B cell (primary cell): Measurements from ENCODE around the gene ZMPSTE24. TPM values are rescaled to one million over a fixed set of nuclear protein-coding genes. Genes with fewer than 3 reads are reported as not detected.

Source experiments
- ATAC-seq: fragments of 200-7000 bp; cut with Tn5 transposase; one replicate; pipeline ENCODE4 v1.10.0; 2021; ENCODE audit warnings: low read depth, mild to moderate bottlenecking, moderate number of reproducible peaks, moderate library complexity
- CTCF ChIA-PET: fragments of 350-600 bp; sonication (Branson Sonifier 250); formaldehyde crosslinking; loops from one replicate; lab custom pipeline; 2021; ENCODE audit warnings: antibody characterized with exemption, inconsistent platforms; lab: Charles Lee
- POLR2A ChIA-PET: fragments of 350-600 bp; sonication (Branson Sonifier 250); formaldehyde crosslinking; loops from one replicate; lab custom pipeline; 2021; ENCODE audit warnings: antibody characterized with exemption; lab: Charles Lee
- DNase-seq: peaks from one replicate; pipeline ENCODE4 v3.0.0; 2013
- H2AFZ ChIP-seq: 2 replicates; pipeline ENCODE4 v1.6.1; 2012; ENCODE audit warnings: mild to moderate bottlenecking, low read depth, low read length; ENCODE audit not compliant: insufficient read depth, poor library complexity, severe bottlenecking
- H3K27ac ChIP-seq, 2 donors: 1 replicate in 1 of 2; 2 replicates in 1 of 2; pipeline ENCODE4 v1.5.1; 2012 to 2013; ENCODE audit warnings: low read length in 2 of 2, mild to moderate bottlenecking in 2 of 2, moderate library complexity in 1 of 2
- H3K27me3 ChIP-seq, 4 experiments: fragments of 200-600 bp in 1 of 4; sonication (generic) in 1 of 4; replicated peaks in 1 of 4; 1 replicate in 2 of 4; 2 replicates in 2 of 4; pipeline versions ENCODE4 v1.6.1 to v1.7.0; 2013 to 2016; ENCODE audit warnings: low read length in 3 of 4, mild to moderate bottlenecking in 2 of 4, mixed read lengths in 1 of 4, moderate library complexity in 1 of 4; ENCODE audit not compliant: insufficient read depth in 4 of 4, control insufficient read depth in 3 of 4; ENCODE audit errors: control extremely low read depth in 1 of 4
- H3K36me3 ChIP-seq, 2 experiments: replicated peaks in 1 of 2; 1 replicate in 1 of 2; 2 replicates in 1 of 2; pipeline versions ENCODE4 v1.6.1 to v1.7.1; 2013; ENCODE audit warnings: low read length in 1 of 2; ENCODE audit not compliant: insufficient read depth in 2 of 2, control insufficient read depth in 1 of 2; ENCODE audit errors: control extremely low read depth in 1 of 2, extremely low read depth in 1 of 2
- H3K4me1 ChIP-seq, 2 donors: fragments of 200-600 bp in 1 of 2; sonication (generic) in 1 of 2; 1 replicate in 1 of 2; 2 replicates in 1 of 2; pipeline versions ENCODE4 v1.5.1 to v1.6.1; 2013 to 2017; ENCODE audit warnings: low read length in 2 of 2; ENCODE audit not compliant: control insufficient read depth in 2 of 2, insufficient read depth in 2 of 2
- H3K4me2 ChIP-seq: replicated peaks from 2 replicates; pipeline ENCODE3; 2012; ENCODE audit warnings: mild to moderate bottlenecking, low read depth, low read length; ENCODE audit not compliant: poor library complexity, severe bottlenecking
- H3K4me3 ChIP-seq, 5 experiments: fragments of 200-600 bp in 1 of 5; sonication (generic) in 1 of 5; 1 replicate in 3 of 5; 2 replicates in 2 of 5; pipeline versions ENCODE4 v1.5.1 to v1.7.0; 2011 to 2016; ENCODE audit warnings: low read length in 4 of 5, mild to moderate bottlenecking in 4 of 5, low read depth in 2 of 5, control low read depth in 1 of 5, moderate library complexity in 1 of 5; ENCODE audit not compliant: insufficient read depth in 1 of 5; ENCODE audit errors: control extremely low read depth in 1 of 5, extremely low read depth in 1 of 5
- H3K79me2 ChIP-seq: fragments of 200-600 bp; sonication (generic); one replicate; pipeline ENCODE4 v1.6.0; 2016; ENCODE audit warnings: low read length; ENCODE audit not compliant: control insufficient read depth, insufficient read depth
- H3K9ac ChIP-seq: fragments of 200-600 bp; sonication (generic); 2 replicates; pipeline ENCODE4 v1.6.1; 2017; ENCODE audit warnings: mild to moderate bottlenecking, low read length, moderate library complexity
- H3K9me3 ChIP-seq, 3 donors: one replicate each; pipeline versions ENCODE4 v1.6.1 to v1.7.1; 2013; ENCODE audit warnings: low read length in 2 of 3; ENCODE audit not compliant: control insufficient read depth in 2 of 3, insufficient read depth in 1 of 3; ENCODE audit errors: control extremely low read depth in 1 of 3
- H4K20me1 ChIP-seq: 2 replicates; pipeline ENCODE4 v1.6.0; 2012; ENCODE audit warnings: mild to moderate bottlenecking, low read length; ENCODE audit not compliant: insufficient read depth, control insufficient read depth, poor library complexity, severe bottlenecking
- H3K27ac Mint-ChIP-seq: one replicate; pipeline ENCODE4 v1.8.0; 2021; ENCODE audit warnings: mixed read lengths
- H3K27me3 Mint-ChIP-seq: one replicate; pipeline ENCODE4 v1.8.0; 2021; ENCODE audit warnings: mixed read lengths
- H3K4me1 Mint-ChIP-seq: one replicate; pipeline ENCODE4 v1.8.0; 2021; ENCODE audit warnings: mixed read lengths
- H3K4me3 Mint-ChIP-seq: one replicate; pipeline ENCODE4 v1.8.0; 2021; ENCODE audit warnings: mixed read lengths
- H3K9me3 Mint-ChIP-seq: one replicate; pipeline ENCODE4 v1.8.0; 2022; ENCODE audit warnings: mixed read lengths; ENCODE audit not compliant: insufficient read depth
- CTCF ChIP-seq: fragments of 200-600 bp; IDR thresholded peaks from one replicate; pipeline ENCODE4 v1.8.0; 2022; ENCODE audit warnings: antibody characterized with exemption, mild to moderate bottlenecking
- EZH2 ChIP-seq: IDR thresholded peaks from 2 replicates; pipeline ENCODE4 v1.6.1; 2012; ENCODE audit warnings: borderline replicate concordance, low read depth, mild to moderate bottlenecking, moderate library complexity, low read length; ENCODE audit not compliant: insufficient read depth, poor library complexity, severe bottlenecking
- WGBS: methylation state at CpG from one replicate; pipeline ENCODE4 v1.1.5; 2013; ENCODE audit warnings: missing lambda C conversion rate; ENCODE audit not compliant: insufficient coverage; 5-methylcytosine and 5-hydroxymethylcytosine counted together
- intact Hi-C: fragments of 100-400 bp; cut with micrococcal nuclease; formaldehyde crosslinking; loops from one replicate; pipeline ENCODE4 v1.10.0; 2022
- polyA plus RNA-seq: library from polyadenylated mRNA; depleted of rRNA; stranded (reverse); fragments of >200 nt; gene quantifications from 2 replicates; pipeline ENCODE4 v1.2.3, GENCODE V29; 2012
- total RNA-seq, 2 donors: library from RNA; stranded (reverse); fragments of 120-200 nt in 1 of 2; gene quantifications; 1 replicate in 1 of 2; 2 replicates in 1 of 2; pipeline versions ENCODE4 v1.2.3 to v1.2.4, GENCODE V29; 2013 to 2022

The ZMPSTE24 gene
- total and polyA plus RNA-seq, 2 donors (not counting 1 experiment from before 2014, with no cell fraction given): 3.5 to 18.5 TPM

GRCh38 chr1:40251456-40251855 lies 6.6 kb upstream of the ZMPSTE24 start:
- H4K20me1 ChIP-seq: no peaks in the 10 kb centered on the region
- no peak overlapping the region for H3K27ac Mint-ChIP-seq
- H3K4me2 ChIP-seq: no peak overlapping the region
- H2AFZ ChIP-seq: no peak overlapping the region
- H3K79me2 ChIP-seq: peaks cover 20% of the 10 kb centered on the region
- TF ChIP-seq CTCF: no peak
- TF ChIP-seq EZH2: no peak
- no peak overlapping the region for H3K4me3 Mint-ChIP-seq
- no peaks in the 10 kb centered on the region for H3K9me3 Mint-ChIP-seq
- H3K27me3 ChIP-seq: no peaks in the 10 kb centered on the region
- no peak overlapping the region for H3K27ac ChIP-seq
- H3K9me3 ChIP-seq: no peaks in the 10 kb centered on the region
- H3K4me1 Mint-ChIP-seq: peaks cover 5% of the 10 kb centered on the region
- intact Hi-C loops: loop anchor here (10.0 kb wide), 1 partner anchor 153 kb away; no protein-coding TSS in a partner anchor
- ChIA-PET POLR2A (no interaction called here), CTCF (interaction anchor here (0.6 kb wide), 1 partner anchor 11 kb away, joined by 3 read pairs; no protein-coding TSS in a partner anchor)
- H3K9ac ChIP-seq: no peak overlapping the region
- H3K4me1 ChIP-seq: peaks cover 0 to 2% of the 10 kb centered on the region in 2 donors
- no peaks in the 10 kb centered on the region for H3K27me3 Mint-ChIP-seq
- ATAC-seq (no peak), DNase-seq (no peak)
- H3K4me3 ChIP-seq: no peak overlapping the region
- H3K36me3 ChIP-seq: no peaks in the 10 kb centered on the region
- 76% methylated on average over 4 of the region's 4 CpGs for WGBS

- H3K79me2 ChIP-seq: peaks cover 25% of the 10 kb centered on the region
- H3K4me1 Mint-ChIP-seq: peaks cover 14% of the 10 kb centered on the region
- WGBS: 100% methylated on average over 1 of the region's 2 CpGs
- DNase-seq: no peak
- ChIA-PET CTCF (interaction anchor here (0.7 kb wide), 1 partner anchor 579 kb away, joined by 3 read pairs; no protein-coding TSS in a partner anchor), POLR2A (no interaction called here)
- TF ChIP-seq CTCF (no peak), EZH2 (no peak)
- H3K27ac Mint-ChIP-seq: no peak overlapping the region
- H3K4me3 ChIP-seq: no peak overlapping the region
- no peak overlapping the region for H3K4me2 ChIP-seq
- no peaks in the 10 kb centered on the region for H4K20me1 ChIP-seq
- no peak overlapping the region for H2AFZ ChIP-seq
- H3K27ac ChIP-seq: no peak overlapping the region
- no peaks in the 10 kb centered on the region for H3K27me3 Mint-ChIP-seq
- H3K27me3 ChIP-seq: no peaks in the 10 kb centered on the region
- no peak for ATAC-seq
- peaks cover 2 to 5% of the 10 kb centered on the region in 2 donors for H3K4me1 ChIP-seq
- H3K9me3 ChIP-seq: no peaks in the 10 kb centered on the region
- H3K36me3 ChIP-seq: no peaks in the 10 kb centered on the region
- no peaks in the 10 kb centered on the region for H3K9me3 Mint-ChIP-seq
- H3K4me3 Mint-ChIP-seq: no peak overlapping the region
- H3K9ac ChIP-seq: no peak overlapping the region
- intact Hi-C loops: loop anchor here (10.0 kb wide), 1 partner anchor 152 kb away; no protein-coding TSS in a partner anchor
Measured at GRCh38 chr1:40252601-40253000, 5.4 kb upstream of the ZMPSTE24 start.
